Choroid plexus epithelial cell (primary cell): ENCODE data around the gene TCERG1L.
"Not testable (repeated sequence)": the region's sequence is repeated elsewhere in the genome, so short reads cannot be mapped to it uniquely, and the experiment has no call there.

Experiments
- DNase-seq: peaks from one replicate; pipeline ENCODE4 v3.0.0-alpha.2; 2010; ENCODE audit warnings: low read depth
- H3K4me3 ChIP-seq: 2 replicates; pipeline ENCODE4 v1.5.1; 2011; ENCODE audit warnings: low read depth, mild to moderate bottlenecking, control low read depth, low read length, moderate library complexity
- CTCF ChIP-seq: conservative IDR thresholded peaks from 2 replicates; pipeline ENCODE4 v1.5.1; 2011; ENCODE audit warnings: low read depth, mild to moderate bottlenecking, control low read depth, inconsistent platforms, low read length, moderate library complexity

Gene TCERG1L

DNA sequence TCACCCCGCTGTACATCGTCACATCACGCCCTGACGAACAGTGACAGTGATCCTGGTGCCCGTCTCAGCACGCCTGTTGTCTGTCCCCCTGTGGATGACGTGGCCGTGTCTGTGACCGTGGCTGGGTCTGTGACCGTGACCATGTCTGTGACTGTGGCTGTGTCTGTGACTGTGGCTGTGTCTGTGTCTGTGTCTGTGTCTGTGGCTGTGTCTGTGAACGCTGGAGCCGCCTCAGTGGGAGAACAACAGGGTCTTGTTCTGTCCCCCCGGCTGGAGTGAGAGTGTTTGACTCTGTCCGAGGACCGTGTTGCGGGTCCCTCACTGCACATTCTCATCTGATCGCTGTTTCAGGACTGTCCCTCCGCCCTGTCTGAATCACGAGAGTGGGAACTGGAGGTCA lies 202.2 kb downstream of the TCERG1L start:
- TF ChIP-seq CTCF = no peak

DNA sequence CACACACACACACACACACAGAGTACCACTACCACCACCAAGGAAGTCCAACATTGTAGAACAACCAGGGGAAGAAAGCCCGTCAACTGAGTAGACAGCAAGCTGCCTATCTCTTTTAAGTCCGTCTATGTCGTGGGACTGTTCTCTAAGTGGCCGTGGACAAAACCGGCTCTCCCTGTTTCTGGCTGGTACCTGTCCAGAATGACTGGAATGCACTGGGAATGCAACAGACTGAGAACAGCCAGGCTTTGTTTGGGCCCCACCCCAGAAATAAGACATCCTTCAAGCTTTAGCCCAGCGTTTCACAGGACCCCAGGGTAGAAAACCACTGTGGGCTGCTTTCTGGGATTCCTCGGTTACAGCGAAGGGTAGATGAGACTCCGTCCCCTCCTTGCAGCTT lies 203.6 kb downstream of the TCERG1L start:
- H3K4me3 ChIP-seq = no peak overlapping the region
- TF ChIP-seq CTCF = no peak
- DNase-seq = no peak

More for the DNA sequence above, 202.2 kb downstream of the TCERG1L start:
- no peak overlapping the region for H3K4me3 ChIP-seq
- no peak for DNase-seq

- no peak overlapping the region for H3K4me3 ChIP-seq
- DNase-seq = no peak
- no peak for TF ChIP-seq CTCF
These were observed 208.8 kb downstream of the TCERG1L start for GRCh38 chr10:131102676-131103075.

- TF ChIP-seq CTCF = no peak
- no peak overlapping the region for H3K4me3 ChIP-seq
- no peak for DNase-seq
These were observed 209.4 kb downstream of the TCERG1L start for GRCh38 chr10:131102147-131102546.

DNA sequence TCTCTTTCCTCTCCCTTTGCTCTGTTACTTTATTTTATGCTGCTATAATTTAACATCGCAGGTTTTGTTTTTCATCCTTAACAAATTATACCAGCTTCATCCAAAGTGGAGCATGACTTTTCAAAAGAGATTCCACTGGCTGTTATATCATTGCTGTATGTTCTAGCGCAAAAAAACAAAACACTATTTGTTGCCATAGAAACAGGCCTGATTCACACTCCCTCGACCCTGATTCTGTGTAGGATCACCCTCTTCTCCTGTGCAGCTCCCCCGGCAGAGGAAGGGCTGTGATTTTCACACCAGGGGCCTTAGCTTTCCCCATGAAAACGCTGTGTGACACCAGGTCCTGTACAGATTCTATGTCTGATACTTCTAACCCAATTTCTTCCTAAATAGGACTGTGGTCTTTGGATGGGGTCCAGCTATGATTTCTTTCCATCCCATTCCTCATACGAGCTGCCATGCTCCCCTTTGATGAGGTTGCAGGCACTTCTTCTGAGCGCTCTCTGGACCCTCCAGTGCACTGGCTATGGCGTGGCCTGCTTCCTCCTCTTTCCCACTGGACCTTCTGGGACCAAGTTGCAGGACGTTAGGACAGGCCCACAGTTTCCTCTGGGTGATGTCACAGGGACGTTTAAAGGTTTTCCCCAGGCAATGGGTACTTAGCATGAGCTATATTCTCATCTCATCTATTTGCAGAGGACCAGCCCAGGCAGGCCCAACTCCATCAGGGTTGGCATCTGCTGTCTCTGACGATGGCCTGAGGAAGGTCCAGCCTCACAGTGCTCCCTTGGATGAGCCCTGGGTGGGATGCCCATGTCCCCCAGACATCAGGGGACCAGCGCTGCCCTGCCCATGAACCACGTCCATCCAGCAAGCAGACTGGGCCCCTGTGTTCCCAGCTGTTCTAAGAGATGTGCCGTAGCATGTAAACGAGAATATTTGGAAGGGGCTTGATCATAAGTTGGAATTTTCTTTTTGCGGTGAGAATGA lies 210.8 kb downstream of the TCERG1L start:
- not testable (repeated sequence) for H3K4me3 ChIP-seq, DNase-seq

DNA sequence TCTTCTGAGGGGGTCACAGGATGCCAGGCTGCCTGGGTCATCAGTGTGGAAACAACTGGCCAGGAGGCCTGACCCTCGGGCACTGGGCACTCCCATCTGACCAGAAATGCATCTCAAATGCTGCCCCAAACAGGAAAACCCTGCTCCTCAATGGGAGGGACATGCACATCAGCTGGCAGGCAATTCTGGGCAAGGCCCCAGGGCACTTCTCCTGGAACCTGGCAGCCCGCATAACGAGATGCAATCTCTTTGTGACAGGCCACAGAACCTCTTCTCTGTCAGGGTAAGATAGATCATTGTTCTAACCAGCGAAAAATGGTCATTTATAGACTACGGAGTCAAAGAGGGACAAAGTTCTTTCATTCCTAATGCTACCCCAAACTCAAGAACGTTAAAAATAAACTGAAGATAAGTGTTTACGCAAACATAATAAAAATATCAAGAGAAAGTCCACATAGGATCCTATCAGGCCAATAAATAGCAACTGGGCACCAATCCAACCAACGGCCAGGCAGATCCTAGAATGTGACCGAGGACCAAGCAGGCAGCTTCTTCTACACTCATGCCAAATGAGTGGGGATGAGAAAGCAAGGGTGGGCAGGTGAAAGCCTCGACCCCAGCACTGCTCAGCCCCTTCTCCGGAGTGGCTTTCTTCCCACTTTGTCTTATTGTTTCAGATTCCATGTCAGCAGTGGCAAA lies 212.3 kb downstream of the TCERG1L start:
- TF ChIP-seq CTCF = no peak
- no peak for DNase-seq
- H3K4me3 ChIP-seq = no peak overlapping the region

DNA sequence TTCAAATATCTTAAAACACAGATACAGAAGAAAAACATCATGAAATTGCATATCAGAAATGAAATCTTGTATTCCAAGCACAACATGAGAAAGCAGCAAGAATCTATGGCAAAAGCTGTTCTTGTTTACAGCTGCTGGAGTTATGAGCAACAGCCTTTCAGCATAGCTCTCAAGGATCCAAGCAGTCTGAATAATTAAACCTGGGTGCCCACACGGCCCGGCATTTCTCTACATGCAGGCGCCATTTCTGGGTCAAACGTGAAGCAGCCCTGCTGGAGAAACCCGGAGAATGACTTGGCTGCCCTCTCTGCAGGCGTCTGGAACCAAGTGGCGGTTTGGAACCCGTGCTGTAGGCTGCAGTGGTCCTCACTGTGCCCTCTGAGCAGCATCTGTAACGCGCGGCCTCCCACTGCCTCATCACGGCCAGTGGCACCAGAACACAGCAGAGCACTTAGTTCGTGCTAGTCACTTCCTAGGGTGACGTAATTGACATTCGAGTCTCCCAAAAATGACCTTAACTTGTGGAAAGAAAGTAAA lies 213.0 kb downstream of the TCERG1L start:
- no peak for TF ChIP-seq CTCF

More for the DNA sequence above, 213.0 kb downstream of the TCERG1L start:
- DNase-seq = no peak
- H3K4me3 ChIP-seq = no peak overlapping the region
